ENCODE results near the gene SPACA9. TPM values are rescaled to one million over a fixed set of nuclear protein-coding genes. Genes with fewer than 3 reads are reported as not detected.
A peak's percentile ranks its signal among the peaks of the same experiment; 100 is the strongest.

Gene SPACA9
- total and polyA plus RNA-seq, 8 donors: 1.0 to 3.6 (median 2.2) TPM

DNA sequence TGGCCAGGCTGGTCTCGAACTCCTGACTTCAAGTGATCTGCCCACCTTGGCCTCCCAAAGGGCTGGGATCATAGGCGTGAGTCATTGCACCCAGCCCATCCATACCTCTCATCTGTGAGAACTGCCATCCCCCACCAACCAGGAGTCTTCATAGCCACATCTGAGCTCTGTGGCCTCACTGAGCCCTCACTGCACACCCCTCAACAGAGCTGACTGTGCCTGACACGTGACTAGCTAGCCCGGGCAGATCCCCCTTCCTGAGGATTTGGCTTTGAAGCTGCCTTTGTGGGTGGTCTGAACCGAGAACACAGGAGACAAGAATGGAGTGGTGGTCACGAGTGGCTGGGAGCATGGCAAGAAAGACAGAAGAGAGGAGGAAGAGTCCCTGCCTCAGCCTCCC is 16.2 kb upstream of the SPACA9 start:
- no peaks in the 10 kb centered on the region for H3K9me3 ChIP-seq
- no peaks in the 10 kb centered on the region for H3K4me1 ChIP-seq
- intact Hi-C loops (cut with DNase I): no loop called here
- H3K27me3 ChIP-seq: no peaks in the 10 kb centered on the region
- H3K27ac ChIP-seq: no peak overlapping the region
- FAIRE-seq (no peak), ATAC-seq (no peak), DNase-seq (no peak)
- H3K36me3 ChIP-seq: no peaks in the 10 kb centered on the region
- TF ChIP-seq, protein P1, sequence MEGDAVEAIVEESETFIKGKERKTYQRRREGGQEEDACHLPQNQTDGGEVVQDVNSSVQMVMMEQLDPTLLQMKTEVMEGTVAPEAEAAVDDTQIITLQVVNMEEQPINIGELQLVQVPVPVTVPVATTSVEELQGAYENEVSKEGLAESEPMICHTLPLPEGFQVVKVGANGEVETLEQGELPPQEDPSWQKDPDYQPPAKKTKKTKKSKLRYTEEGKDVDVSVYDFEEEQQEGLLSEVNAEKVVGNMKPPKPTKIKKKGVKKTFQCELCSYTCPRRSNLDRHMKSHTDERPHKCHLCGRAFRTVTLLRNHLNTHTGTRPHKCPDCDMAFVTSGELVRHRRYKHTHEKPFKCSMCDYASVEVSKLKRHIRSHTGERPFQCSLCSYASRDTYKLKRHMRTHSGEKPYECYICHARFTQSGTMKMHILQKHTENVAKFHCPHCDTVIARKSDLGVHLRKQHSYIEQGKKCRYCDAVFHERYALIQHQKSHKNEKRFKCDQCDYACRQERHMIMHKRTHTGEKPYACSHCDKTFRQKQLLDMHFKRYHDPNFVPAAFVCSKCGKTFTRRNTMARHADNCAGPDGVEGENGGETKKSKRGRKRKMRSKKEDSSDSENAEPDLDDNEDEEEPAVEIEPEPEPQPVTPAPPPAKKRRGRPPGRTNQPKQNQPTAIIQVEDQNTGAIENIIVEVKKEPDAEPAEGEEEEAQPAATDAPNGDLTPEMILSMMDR (IDR thresholded peaks at IDR 0.05): no peak
- H3K4me3 ChIP-seq: no peak overlapping the region
- 78 to 86% methylated on average over 6 of the region's 6 CpGs for WGBS, 2 donors

DNA sequence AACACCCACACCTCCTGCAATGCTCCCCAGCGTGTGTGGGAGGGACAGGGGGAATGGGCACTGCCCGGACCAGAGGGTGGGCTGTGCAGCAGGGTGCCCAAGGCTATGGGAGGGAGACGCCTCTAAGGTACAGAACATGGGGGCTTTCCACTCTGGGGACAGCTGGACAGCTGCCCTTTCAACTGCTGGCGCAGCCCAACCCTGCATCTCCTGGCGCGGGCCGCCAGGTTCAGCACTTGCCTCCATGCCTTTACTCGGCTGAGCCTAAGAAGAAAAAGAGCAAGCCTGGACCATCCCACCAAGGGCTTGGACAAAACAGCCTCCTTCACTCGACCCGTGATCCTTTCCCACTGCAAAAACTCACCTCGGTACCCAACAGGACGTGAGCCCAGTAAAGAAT is 15.6 kb upstream of the SPACA9 start:
- ATAC-seq: no peak
- Histone ChIP-seq H3K4me1 (no peaks in the 10 kb centered on the region), H3K27me3 (no peaks in the 10 kb centered on the region), H3K27ac (no peak overlapping the region), H3K4me3 (no peak overlapping the region), H3K9me3 (no peaks in the 10 kb centered on the region), H3K36me3 (no peaks in the 10 kb centered on the region)
- no peak for FAIRE-seq
- DNase-seq: no peak
- intact Hi-C loops (cut with DNase I): no loop called here
- 85 to 89% methylated on average over 12 of the region's 12 CpGs for WGBS, 2 donors
- TF ChIP-seq, protein P1 (IDR thresholded peaks at IDR 0.05): no peak

DNA sequence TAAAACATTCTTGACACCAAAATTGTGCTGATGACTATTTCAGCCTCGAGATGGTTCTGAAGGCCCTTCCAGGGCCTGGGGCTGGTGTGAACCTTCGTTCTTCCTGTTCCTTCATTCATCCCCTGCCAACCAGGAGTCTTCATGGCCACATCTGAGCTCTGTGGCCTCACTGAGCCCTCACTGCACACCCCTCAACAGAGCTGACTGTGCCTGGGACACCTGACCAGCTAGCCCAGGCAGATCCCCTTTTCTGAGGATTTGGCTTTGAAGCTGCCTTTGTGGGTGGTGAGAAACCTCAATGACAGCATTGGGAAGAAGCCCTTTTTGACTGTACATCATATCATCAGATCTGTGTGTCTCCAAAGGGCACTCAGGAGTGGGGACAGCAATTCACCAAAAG is 14.4 kb upstream of the SPACA9 start:
- TF ChIP-seq, protein P1 (IDR thresholded peaks at IDR 0.05): no peak
- no peak for ATAC-seq
- no peaks in the 10 kb centered on the region for H3K36me3 ChIP-seq
- no peak overlapping the region for H3K4me3 ChIP-seq
- no peak for DNase-seq
- intact Hi-C loops (cut with DNase I): no loop called here
- no peaks in the 10 kb centered on the region for H3K9me3 ChIP-seq
- no peaks in the 10 kb centered on the region for H3K27me3 ChIP-seq
- H3K27ac ChIP-seq: no peak overlapping the region
- 59 to 68% methylated on average over 2 of the region's 2 CpGs for WGBS, 2 donors
- FAIRE-seq: no peak
- H3K4me1 ChIP-seq: no peaks in the 10 kb centered on the region

DNA sequence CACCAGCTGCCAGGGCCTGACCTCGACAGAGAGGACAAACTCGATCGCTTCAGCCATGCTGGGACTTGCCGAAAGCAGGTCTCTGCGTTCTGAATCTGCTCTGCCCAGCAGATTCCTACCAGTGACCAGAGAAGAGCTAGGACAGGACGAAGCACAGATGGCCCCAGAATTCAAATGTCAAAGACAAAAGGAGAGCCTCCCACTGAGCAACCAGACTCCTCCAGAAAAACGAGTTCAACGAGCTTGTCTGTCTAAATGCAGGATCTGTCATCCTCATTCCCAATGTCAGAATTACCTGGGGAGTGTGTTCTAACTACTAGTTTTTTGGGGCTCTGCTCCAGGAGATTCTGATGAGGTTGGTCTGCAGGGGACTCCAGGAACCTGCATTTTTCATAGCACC is 14.0 kb upstream of the SPACA9 start:
- ATAC-seq (no peak), DNase-seq (no peak), FAIRE-seq (no peak)
- TF ChIP-seq, protein P1 (IDR thresholded peaks at IDR 0.05): no peak
- no peaks in the 10 kb centered on the region for H3K36me3 ChIP-seq
- no peak overlapping the region for H3K4me3 ChIP-seq
- no peaks in the 10 kb centered on the region for H3K4me1 ChIP-seq
- WGBS, 2 donors: 65 to 70% methylated on average over 8 of the region's 8 CpGs
- intact Hi-C loops (cut with DNase I): no loop called here
- H3K27ac ChIP-seq: no peak overlapping the region
- no peaks in the 10 kb centered on the region for H3K27me3 ChIP-seq
- H3K9me3 ChIP-seq: no peaks in the 10 kb centered on the region

DNA sequence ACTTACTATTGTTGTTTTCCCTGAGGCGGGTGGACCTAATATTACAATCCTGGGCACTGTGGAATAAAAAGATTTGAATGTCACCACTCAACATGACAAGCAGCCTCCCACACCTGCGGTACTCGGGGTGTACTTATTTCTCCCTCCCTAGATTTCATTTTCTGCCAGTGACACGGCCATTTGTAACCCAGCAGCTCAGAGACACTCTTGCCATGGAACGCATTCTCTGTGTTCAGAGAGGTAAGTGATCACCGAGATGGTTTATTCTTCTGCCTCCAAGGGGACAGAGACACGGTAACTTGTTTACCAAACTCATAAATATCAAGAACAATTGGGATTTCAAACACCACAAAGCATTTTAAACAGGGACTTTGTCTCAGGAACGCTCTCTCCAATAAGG is 11.8 kb upstream of the SPACA9 start:
- WGBS, 2 donors: 81 to 83% methylated on average over 8 of the region's 8 CpGs

More for the DNA sequence above, 11.8 kb upstream of the SPACA9 start:
- Histone ChIP-seq H3K27me3 (no peaks in the 10 kb centered on the region), H3K36me3 (no peaks in the 10 kb centered on the region), H3K9me3 (no peaks in the 10 kb centered on the region), H3K4me1 (no peaks in the 10 kb centered on the region), H3K27ac (no peak overlapping the region), H3K4me3 (no peak overlapping the region)
- peak in 1 of 6 donors; percentile 0 for DNase-seq
- ATAC-seq: no peak
- intact Hi-C loops (cut with DNase I): no loop called here
- FAIRE-seq: no peak
- TF ChIP-seq, protein P1 (IDR thresholded peaks at IDR 0.05): no peak
